Panc1 (cell line): ENCODE results near the gene RIN2. TPM values are rescaled to one million over a fixed set of nuclear protein-coding genes. Genes with fewer than 3 reads are reported as not detected.

Experiments
- ATAC-seq: fragments of 200-7000 bp; cut with Tn5 transposase; 2 replicates; pipeline ENCODE4 v1.9.1; 2020; ENCODE audit warnings: mild to moderate bottlenecking, moderate library complexity
- BruUV-seq: library from RNA; stranded (reverse); fragments of 400-500 nt; replicated peaks from 2 replicates; lab custom pipeline; 2021; lab: Mats Ljungman, UMichigan
- CTCF ChIA-PET: fragments of 300-600 bp; sonication (Branson Sonifier 250); formaldehyde crosslinking; loops from one replicate; lab custom pipeline; 2022; ENCODE audit warnings: antibody characterized with exemption; lab: Charles Lee
- POLR2A ChIA-PET: fragments of 300-600 bp; sonication (Branson Sonifier 250); formaldehyde crosslinking; loops from one replicate; lab custom pipeline; 2022; ENCODE audit warnings: antibody characterized with exemption; lab: Charles Lee
- DNase-seq: peaks from one replicate; pipeline ENCODE4 v3.0.0-alpha.2; 2010; ENCODE audit warnings: low read depth, low spot score
- H3K27ac ChIP-seq: 2 replicates; pipeline ENCODE4 v1.5.1; 2011; ENCODE audit warnings: mild to moderate bottlenecking, low read length, inconsistent platforms
- H3K27me3 ChIP-seq: fragments of 200-500 bp; sonication (Bioruptor generic); 2 replicates; pipeline ENCODE4 v1.6.0; 2014; ENCODE audit warnings: low read length, inconsistent platforms; ENCODE audit not compliant: control insufficient read depth, insufficient read depth
- H3K36me3 ChIP-seq: fragments of 200-500 bp; sonication (Bioruptor generic); 2 replicates; pipeline ENCODE4 v1.5.1; 2014; ENCODE audit warnings: inconsistent platforms, mild to moderate bottlenecking, low read length, moderate library complexity; ENCODE audit not compliant: control insufficient read depth, insufficient read depth
- H3K4me1 ChIP-seq: 2 replicates; pipeline ENCODE4 v1.5.1; 2011; ENCODE audit warnings: inconsistent platforms, mild to moderate bottlenecking, low read length, moderate library complexity; ENCODE audit not compliant: control insufficient read depth, insufficient read depth
- H3K4me3 ChIP-seq, 2 experiments: 2 replicates each; pipeline ENCODE4 v1.5.1; 2011 to 2012; ENCODE audit warnings: low read depth in 2 of 2, low read length in 2 of 2, mild to moderate bottlenecking in 2 of 2, inconsistent platforms in 1 of 2, moderate library complexity in 1 of 2
- H3K9me3 ChIP-seq: fragments of 200-500 bp; sonication (Bioruptor generic); 2 replicates; pipeline ENCODE4 v1.5.1; 2014; ENCODE audit warnings: low read depth, mild to moderate bottlenecking, inconsistent platforms, low read length, moderate library complexity; ENCODE audit not compliant: control insufficient read depth, insufficient read depth
- POLR2AphosphoS5 ChIP-seq: IDR thresholded peaks from 2 replicates; pipeline ENCODE4 v1.6.1; 2012; ENCODE audit warnings: mild to moderate bottlenecking, low read depth, low read length, moderate library complexity
- SIN3A ChIP-seq: IDR thresholded peaks from 2 replicates; pipeline ENCODE4 v1.6.1; 2012; ENCODE audit warnings: low read depth, mild to moderate bottlenecking, low read length, moderate library complexity, borderline replicate concordance; ENCODE audit not compliant: insufficient read depth
- TCF7L2 ChIP-seq: IDR thresholded peaks from 2 replicates; pipeline ENCODE4 v1.6.1; 2011; ENCODE audit warnings: mild to moderate bottlenecking, low read depth, low read length, inconsistent platforms
- in situ Hi-C: cut with HindIII; loops from 2 replicates; pipeline ENCODE4 v1.10.0; 2016; ENCODE audit warnings: low sequenced_read_pairs, low pct_unique_long_range_greater_than_20kb
- intact Hi-C: fragments of 100-400 bp; cut with micrococcal nuclease; formaldehyde crosslinking; loops from one replicate; pipeline ENCODE4 v1.10.0; 2022; ENCODE audit not compliant: unreplicated experiment
- total RNA-seq: library from RNA; stranded (reverse); gene quantifications from one replicate; pipeline ENCODE4 v1.2.1, GENCODE V29; 2021; ENCODE audit not compliant: unreplicated experiment
- TF ChIP-seq, protein P1 (sequence below): fragments of 450-650 bp; IDR thresholded peaks from 2 replicates; pipeline ENCODE4 v1.5.1; 2017; ENCODE audit warnings: mild to moderate bottlenecking
- TF ChIP-seq, protein P2 (sequence below), 2 experiments: IDR thresholded peaks; 2 replicates each; pipeline ENCODE4 v1.6.1; 2011 to 2012; ENCODE audit warnings: low read depth in 2 of 2, control low read depth in 1 of 2, low read length in 1 of 2, mild to moderate bottlenecking in 1 of 2, moderate library complexity in 1 of 2; ENCODE audit not compliant: insufficient read depth in 1 of 2

Gene RIN2
- total RNA-seq, 1 experiment from 2014 or later: 25.0 TPM

GRCh38 chr20:19756761-19757486 is 1.1 kb upstream of the RIN2 start:
- H3K36me3 ChIP-seq: no peaks in the 10 kb centered on the region
- no TSS peak for BruUV-seq
- peaks cover 23% of the 10 kb centered on the region for H3K4me1 ChIP-seq
- intact Hi-C loops (no loop called here), in situ Hi-C loops (no loop called here)
- H3K4me3 ChIP-seq: peak overlapping the region; percentile 88 to 91
- no peaks in the 10 kb centered on the region for H3K9me3 ChIP-seq
- TF ChIP-seq POLR2AphosphoS5 (no peak), TCF7L2 (no peak), SIN3A (no peak)
- TF ChIP-seq, protein P1, sequence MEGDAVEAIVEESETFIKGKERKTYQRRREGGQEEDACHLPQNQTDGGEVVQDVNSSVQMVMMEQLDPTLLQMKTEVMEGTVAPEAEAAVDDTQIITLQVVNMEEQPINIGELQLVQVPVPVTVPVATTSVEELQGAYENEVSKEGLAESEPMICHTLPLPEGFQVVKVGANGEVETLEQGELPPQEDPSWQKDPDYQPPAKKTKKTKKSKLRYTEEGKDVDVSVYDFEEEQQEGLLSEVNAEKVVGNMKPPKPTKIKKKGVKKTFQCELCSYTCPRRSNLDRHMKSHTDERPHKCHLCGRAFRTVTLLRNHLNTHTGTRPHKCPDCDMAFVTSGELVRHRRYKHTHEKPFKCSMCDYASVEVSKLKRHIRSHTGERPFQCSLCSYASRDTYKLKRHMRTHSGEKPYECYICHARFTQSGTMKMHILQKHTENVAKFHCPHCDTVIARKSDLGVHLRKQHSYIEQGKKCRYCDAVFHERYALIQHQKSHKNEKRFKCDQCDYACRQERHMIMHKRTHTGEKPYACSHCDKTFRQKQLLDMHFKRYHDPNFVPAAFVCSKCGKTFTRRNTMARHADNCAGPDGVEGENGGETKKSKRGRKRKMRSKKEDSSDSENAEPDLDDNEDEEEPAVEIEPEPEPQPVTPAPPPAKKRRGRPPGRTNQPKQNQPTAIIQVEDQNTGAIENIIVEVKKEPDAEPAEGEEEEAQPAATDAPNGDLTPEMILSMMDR: no peak
- TF ChIP-seq, protein P2, sequence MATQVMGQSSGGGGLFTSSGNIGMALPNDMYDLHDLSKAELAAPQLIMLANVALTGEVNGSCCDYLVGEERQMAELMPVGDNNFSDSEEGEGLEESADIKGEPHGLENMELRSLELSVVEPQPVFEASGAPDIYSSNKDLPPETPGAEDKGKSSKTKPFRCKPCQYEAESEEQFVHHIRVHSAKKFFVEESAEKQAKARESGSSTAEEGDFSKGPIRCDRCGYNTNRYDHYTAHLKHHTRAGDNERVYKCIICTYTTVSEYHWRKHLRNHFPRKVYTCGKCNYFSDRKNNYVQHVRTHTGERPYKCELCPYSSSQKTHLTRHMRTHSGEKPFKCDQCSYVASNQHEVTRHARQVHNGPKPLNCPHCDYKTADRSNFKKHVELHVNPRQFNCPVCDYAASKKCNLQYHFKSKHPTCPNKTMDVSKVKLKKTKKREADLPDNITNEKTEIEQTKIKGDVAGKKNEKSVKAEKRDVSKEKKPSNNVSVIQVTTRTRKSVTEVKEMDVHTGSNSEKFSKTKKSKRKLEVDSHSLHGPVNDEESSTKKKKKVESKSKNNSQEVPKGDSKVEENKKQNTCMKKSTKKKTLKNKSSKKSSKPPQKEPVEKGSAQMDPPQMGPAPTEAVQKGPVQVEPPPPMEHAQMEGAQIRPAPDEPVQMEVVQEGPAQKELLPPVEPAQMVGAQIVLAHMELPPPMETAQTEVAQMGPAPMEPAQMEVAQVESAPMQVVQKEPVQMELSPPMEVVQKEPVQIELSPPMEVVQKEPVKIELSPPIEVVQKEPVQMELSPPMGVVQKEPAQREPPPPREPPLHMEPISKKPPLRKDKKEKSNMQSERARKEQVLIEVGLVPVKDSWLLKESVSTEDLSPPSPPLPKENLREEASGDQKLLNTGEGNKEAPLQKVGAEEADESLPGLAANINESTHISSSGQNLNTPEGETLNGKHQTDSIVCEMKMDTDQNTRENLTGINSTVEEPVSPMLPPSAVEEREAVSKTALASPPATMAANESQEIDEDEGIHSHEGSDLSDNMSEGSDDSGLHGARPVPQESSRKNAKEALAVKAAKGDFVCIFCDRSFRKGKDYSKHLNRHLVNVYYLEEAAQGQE (IDR thresholded peaks at IDR 0.05; ENCODE audit: insufficient read depth in 1 of 2, low read depth in 2 of 2, low read length in 1 of 2): no peak
- CTCF ChIA-PET: interaction anchor here (0.5 kb wide), 1 partner anchor 130 kb away, joined by 5 read pairs; no protein-coding TSS in a partner anchor
- ATAC-seq (no peak), DNase-seq (no peak)
- H3K27me3 ChIP-seq: no peaks in the 10 kb centered on the region
- H3K27ac ChIP-seq: peak overlapping the region; percentile 93
- POLR2A ChIA-PET: no interaction called here

- peak overlapping the region; percentile 88 to 91 for H3K4me3 ChIP-seq
- ChIA-PET CTCF (interaction anchor here (0.5 to 0.8 kb wide), 5 partner anchors 56 to 188 kb away, joined by 3 to 8 read pairs (median 5); no protein-coding TSS in a partner anchor), POLR2A (interaction anchor here (0.6 to 0.7 kb wide), 5 partner anchors 214 to 1249 kb away, joined by 6 to 18 read pairs (median 10); no protein-coding TSS in a partner anchor)
- peaks cover 23% of the 10 kb centered on the region for H3K4me1 ChIP-seq
- intact Hi-C loops (no loop called here), in situ Hi-C loops (no loop called here)
- DNase-seq (peak; percentile 66), ATAC-seq (peak; percentile 92)
- no peaks in the 10 kb centered on the region for H3K36me3 ChIP-seq
- H3K27ac ChIP-seq: peak overlapping the region; percentile 93
- no TSS peak for BruUV-seq
- TF ChIP-seq, protein P1: no peak
- TF ChIP-seq, protein P2 (IDR thresholded peaks at IDR 0.05; ENCODE audit: insufficient read depth in 1 of 2, low read depth in 2 of 2, low read length in 1 of 2): no peak
- TF ChIP-seq SIN3A (0 out of 2 replicates have a peak, but pooled peaks have one; percentile 73), POLR2AphosphoS5 (no peak)
- no peaks in the 10 kb centered on the region for H3K27me3 ChIP-seq
- no peaks in the 10 kb centered on the region for H3K9me3 ChIP-seq
Observed at GRCh38 chr20:19757487-19758132, 448 bp upstream of the RIN2 start.
